Activated naive CD8-positive, alpha-beta T cell treated with anti-CD3 and anti-CD28 coated beads, Interleukin-2, amount 10 ng/mL, durations not matched to agents 7 days and 5 days (primary cell): ENCODE results near the gene SRSF12. TPM values are rescaled to one million over a fixed set of nuclear protein-coding genes. Genes with fewer than 3 reads are reported as not detected.
"Not testable (repeated sequence)": the region's sequence is repeated elsewhere in the genome, so short reads cannot be mapped to it uniquely, and the experiment has no call there.

ENCODE experiments used
- ATAC-seq: fragments of 150-1000 bp; cut with Tn5 transposase; one replicate; pipeline ENCODE4 v1.10.0; 2021; ENCODE audit warnings: low read depth, moderate library complexity
- POLR2A ChIA-PET: fragments of 350-600 bp; sonication (Branson Sonifier 250); formaldehyde crosslinking; loops from one replicate; lab custom pipeline; 2021; ENCODE audit warnings: antibody characterized with exemption; lab: Charles Lee
- DNase-seq: peaks from one replicate; pipeline ENCODE4 v3.0.0; 2021
- H3K27ac Mint-ChIP-seq: one replicate; pipeline ENCODE4 v1.8.0; 2022; ENCODE audit warnings: mild to moderate bottlenecking, mixed read lengths
- H3K27me3 Mint-ChIP-seq: one replicate; pipeline ENCODE4 v1.8.0; 2022; ENCODE audit warnings: mild to moderate bottlenecking, moderate library complexity, mixed read lengths
- H3K36me3 Mint-ChIP-seq: one replicate; pipeline ENCODE4 v1.8.0; 2021; ENCODE audit warnings: mild to moderate bottlenecking, mixed read lengths
- H3K4me1 Mint-ChIP-seq: one replicate; pipeline ENCODE4 v1.8.0; 2021; ENCODE audit warnings: mixed read lengths
- H3K4me3 Mint-ChIP-seq: one replicate; pipeline ENCODE4 v1.8.0; 2022; ENCODE audit warnings: mild to moderate bottlenecking, moderate library complexity, mixed read lengths
- H3K9me3 Mint-ChIP-seq: one replicate; pipeline ENCODE4 v1.8.0; 2021; ENCODE audit warnings: mixed read lengths
- total RNA-seq, 2 experiments: library from RNA; stranded (reverse); gene quantifications; one replicate each; pipeline ENCODE4 v1.2.3, GENCODE V29; 2021

Gene SRSF12
- total RNA-seq, 2 experiments from 2014 or later: not detected

GRCh38 chr6:89079511-89080234, 38.2 kb downstream of the SRSF12 start:
- peak; percentile 50 for DNase-seq
- POLR2A ChIA-PET: interaction anchor here (0.7 to 6.1 kb wide), 26 partner anchors 9 to 1003 kb away, joined by 3 to 103 read pairs (median 5); partner anchors contain the start of genes PM20D2, RNGTT, SRSF12 and UBE2J1
- Mint-ChIP-seq H3K4me1 (peaks cover 20% of the 10 kb centered on the region), H3K36me3 (peaks cover 23% of the 10 kb centered on the region), H3K9me3 (peaks cover 2% of the 10 kb centered on the region), H3K27ac (peak overlapping the region; percentile 98), H3K27me3 (no peaks in the 10 kb centered on the region), H3K4me3 (peak overlapping the region; percentile 92)
- ATAC-seq: peak; percentile 43

- peaks cover 5% of the 10 kb centered on the region for H3K4me1 Mint-ChIP-seq
These were observed 44.0 kb downstream of the SRSF12 start for GRCh38 chr6:89073840-89074239.

GRCh38 chr6:89073014-89073620, 44.8 kb downstream of the SRSF12 start:
- Mint-ChIP-seq H3K4me1 (peaks cover 1% of the 10 kb centered on the region), H3K9me3 (peaks cover 4% of the 10 kb centered on the region), H3K4me3 (no peak overlapping the region), H3K36me3 (peaks cover 1% of the 10 kb centered on the region), H3K27ac (no peak overlapping the region), H3K27me3 (no peaks in the 10 kb centered on the region)
- ATAC-seq (no peak), DNase-seq (no peak)
- POLR2A ChIA-PET: interaction anchor here (1.2 kb wide), 1 partner anchor 9 kb away, joined by 6 read pairs; no protein-coding TSS in a partner anchor

More at GRCh38 chr6:89073840-89074239, 44.0 kb downstream of the SRSF12 start:
- Mint-ChIP-seq H3K27me3 (no peaks in the 10 kb centered on the region), H3K27ac (no peak overlapping the region), H3K9me3 (peaks cover 4% of the 10 kb centered on the region), H3K4me3 (no peak overlapping the region), H3K36me3 (peaks cover 1% of the 10 kb centered on the region)
- POLR2A ChIA-PET: no interaction called here
- no peak for DNase-seq
- no peak for ATAC-seq

DNA sequence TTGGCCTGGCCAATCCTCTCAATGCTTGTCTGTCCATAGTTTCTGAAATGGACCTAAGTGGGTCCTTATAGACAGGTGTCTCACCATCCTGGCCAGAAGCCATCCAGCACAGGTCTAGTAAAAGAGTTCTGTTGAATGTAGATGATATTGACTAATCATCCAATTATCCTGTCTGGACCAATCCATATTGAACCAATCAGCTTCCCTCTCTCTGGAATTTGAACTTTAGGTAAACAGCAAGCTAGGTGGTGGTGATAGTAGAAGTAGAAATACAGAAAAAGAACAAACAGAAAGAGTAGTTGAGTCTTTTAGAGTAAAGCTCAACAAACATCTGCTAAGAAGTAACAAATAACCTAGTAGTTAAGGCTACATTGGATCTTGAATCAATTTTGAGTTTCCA, 46.8 kb downstream of the SRSF12 start:
- DNase-seq (no peak), ATAC-seq (no peak)
- Mint-ChIP-seq H3K4me1 (peaks cover 1% of the 10 kb centered on the region), H3K27ac (no peak overlapping the region), H3K4me3 (no peak overlapping the region), H3K36me3 (peaks cover 1% of the 10 kb centered on the region), H3K9me3 (peaks cover 4% of the 10 kb centered on the region), H3K27me3 (peaks cover 4% of the 10 kb centered on the region)
- POLR2A ChIA-PET: interaction anchor here (2.0 kb wide), 1 partner anchor 9 kb away, joined by 9 read pairs; the partner anchor contains the start of gene PNRC1

- no peak for ATAC-seq
- Mint-ChIP-seq H3K9me3 (peaks cover 2% of the 10 kb centered on the region), H3K36me3 (peaks cover 1% of the 10 kb centered on the region), H3K27ac (peak overlapping the region; percentile 43), H3K27me3 (peaks cover 4% of the 10 kb centered on the region), H3K4me3 (no peak overlapping the region), H3K4me1 (peaks cover 1% of the 10 kb centered on the region)
- DNase-seq: no peak
- POLR2A ChIA-PET: interaction anchor here (2.0 to 5.7 kb wide), 2 partner anchors 10 to 11 kb away, joined by 9 to 27 read pairs; partner anchors contain the start of gene PNRC1
These were observed 48.2 kb downstream of the SRSF12 start for GRCh38 chr6:89069536-89070163.

DNA sequence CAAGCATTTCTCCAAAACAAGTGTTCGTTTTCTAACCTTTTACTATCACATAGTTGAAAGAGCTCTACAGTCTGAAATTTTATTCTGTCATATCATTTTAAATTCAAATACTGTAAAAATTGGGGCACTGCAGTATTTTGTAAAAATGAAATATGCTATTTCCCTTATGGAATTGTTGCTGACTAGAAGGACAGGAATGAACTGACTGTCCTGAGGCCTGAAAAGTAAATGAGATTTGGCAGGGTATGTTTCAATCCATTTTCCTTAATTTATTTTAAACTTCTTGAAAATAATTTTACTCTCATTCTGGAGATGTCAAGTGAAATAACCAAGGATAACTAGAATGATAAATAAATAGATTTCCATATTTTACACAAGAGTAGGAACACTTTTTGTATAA, 49.2 kb downstream of the SRSF12 start:
- Mint-ChIP-seq H3K36me3 (peaks cover 1% of the 10 kb centered on the region), H3K27ac (no peak overlapping the region)

DNA sequence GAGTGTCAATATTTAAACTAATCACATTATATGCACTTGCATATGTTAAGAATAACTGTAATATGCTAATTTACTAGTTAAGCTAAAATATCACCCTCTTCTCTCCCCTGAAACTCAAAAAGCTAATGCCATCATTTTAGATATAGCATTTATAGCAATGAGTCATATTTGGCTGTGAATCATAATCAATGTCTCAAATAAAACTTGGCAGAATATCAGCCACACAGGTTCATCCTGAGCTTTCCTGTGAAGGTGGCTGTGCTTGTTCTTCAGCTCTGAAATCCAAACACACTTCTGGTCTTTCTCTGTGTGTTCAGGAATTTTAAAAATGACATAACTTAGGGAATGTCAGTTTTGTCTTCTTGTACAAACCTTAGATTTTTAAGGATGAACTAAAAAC, 50.1 kb downstream of the SRSF12 start:
- ATAC-seq (no peak), DNase-seq (no peak)
- no peak overlapping the region for H3K27ac Mint-ChIP-seq
- no peak overlapping the region for H3K4me3 Mint-ChIP-seq
- POLR2A ChIA-PET: interaction anchor here (5.7 kb wide), 1 partner anchor 12 kb away, joined by 27 read pairs; the partner anchor contains the start of gene PNRC1
- H3K27me3 Mint-ChIP-seq: peaks cover 7% of the 10 kb centered on the region
- peaks cover 1% of the 10 kb centered on the region for H3K36me3 Mint-ChIP-seq
- peaks cover 1% of the 10 kb centered on the region for H3K4me1 Mint-ChIP-seq
- H3K9me3 Mint-ChIP-seq: no peaks in the 10 kb centered on the region

More for the DNA sequence above, 49.2 kb downstream of the SRSF12 start:
- DNase-seq (no peak), ATAC-seq (no peak)
- Mint-ChIP-seq H3K4me3 (no peak overlapping the region), H3K27me3 (peaks cover 7% of the 10 kb centered on the region), H3K4me1 (peaks cover 1% of the 10 kb centered on the region), H3K9me3 (peaks cover 2% of the 10 kb centered on the region)
- POLR2A ChIA-PET: interaction anchor here (5.7 kb wide), 1 partner anchor 11 kb away, joined by 27 read pairs; the partner anchor contains the start of gene PNRC1

DNA sequence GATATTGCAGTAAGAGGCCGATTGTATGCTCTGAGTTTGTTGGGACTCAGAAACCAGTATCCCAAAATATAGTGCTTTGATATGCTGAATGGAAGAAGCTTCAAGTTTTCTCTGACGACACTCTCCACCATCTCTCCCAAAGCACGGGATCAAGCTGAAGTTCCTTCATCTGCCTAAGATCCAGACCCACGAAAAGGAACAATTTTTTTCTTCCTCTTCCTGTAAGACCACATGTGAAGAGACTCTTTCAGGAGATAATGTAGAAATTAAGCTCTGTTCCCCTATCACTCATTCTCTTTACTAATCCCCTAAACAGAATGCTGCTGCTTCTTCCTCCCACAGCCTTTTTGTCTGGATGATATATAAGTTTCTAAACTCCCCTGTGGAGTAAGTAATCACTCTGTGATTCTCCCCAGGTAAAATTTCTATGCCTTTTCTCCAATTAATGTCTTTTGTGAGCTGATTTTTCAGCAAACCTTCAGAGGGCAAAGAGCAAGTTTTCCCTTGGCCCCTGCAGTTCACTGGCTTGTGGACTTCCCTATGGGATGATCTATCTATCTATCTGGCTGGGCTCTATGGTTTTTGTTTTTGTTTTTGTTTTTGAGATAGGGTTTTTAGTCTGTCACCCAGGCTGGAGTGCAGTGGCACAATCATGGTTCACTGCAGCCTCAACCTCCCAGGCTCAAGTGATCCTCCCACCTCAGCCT, 50.8 kb downstream of the SRSF12 start:
- H3K27me3 Mint-ChIP-seq: peaks cover 7% of the 10 kb centered on the region
- H3K27ac Mint-ChIP-seq: no peak overlapping the region
- no peaks in the 10 kb centered on the region for H3K9me3 Mint-ChIP-seq
- POLR2A ChIA-PET: interaction anchor here (5.7 kb wide), 1 partner anchor 12 kb away, joined by 27 read pairs; the partner anchor contains the start of gene PNRC1
- ATAC-seq (no peak), DNase-seq (no peak)
- no peak overlapping the region for H3K4me3 Mint-ChIP-seq
- peaks cover 1% of the 10 kb centered on the region for H3K4me1 Mint-ChIP-seq
- H3K36me3 Mint-ChIP-seq: peaks cover 1% of the 10 kb centered on the region

- H3K36me3 Mint-ChIP-seq, H3K27me3 Mint-ChIP-seq, H3K4me1 Mint-ChIP-seq, DNase-seq, ATAC-seq, H3K27ac Mint-ChIP-seq, H3K4me3 Mint-ChIP-seq, H3K9me3 Mint-ChIP-seq: not testable (repeated sequence)
- POLR2A ChIA-PET: interaction anchor here (5.7 kb wide), 1 partner anchor 13 kb away, joined by 27 read pairs; the partner anchor contains the start of gene PNRC1
These were observed 51.8 kb downstream of the SRSF12 start for GRCh38 chr6:89066121-89066520.

DNA sequence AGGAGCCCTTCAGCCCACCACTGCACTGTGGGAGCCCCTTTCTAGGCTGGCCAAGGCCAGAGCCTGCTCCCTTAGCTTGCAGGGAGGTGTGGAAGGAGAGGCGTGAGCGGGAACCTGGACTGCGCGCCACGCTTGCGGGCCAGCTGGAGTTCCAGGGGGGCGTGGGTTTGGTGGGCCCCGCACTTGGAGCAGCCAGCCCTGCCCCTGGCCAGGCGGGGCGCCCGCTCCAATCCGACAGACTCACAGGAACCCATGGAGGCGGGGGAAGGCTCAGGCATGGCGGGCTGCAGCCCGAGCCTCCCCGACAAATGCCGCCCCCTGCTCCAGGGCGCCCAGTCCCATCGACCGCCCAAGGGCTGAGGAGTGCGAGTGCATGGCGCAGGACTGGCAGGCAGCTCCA, 52.9 kb downstream of the SRSF12 start:
- not testable (repeated sequence) for H3K36me3 Mint-ChIP-seq, H3K9me3 Mint-ChIP-seq, H3K27ac Mint-ChIP-seq, H3K4me3 Mint-ChIP-seq, H3K4me1 Mint-ChIP-seq, ATAC-seq, DNase-seq, H3K27me3 Mint-ChIP-seq
- POLR2A ChIA-PET: interaction anchor here (5.7 kb wide), 1 partner anchor 14 kb away, joined by 27 read pairs; the partner anchor contains the start of gene PNRC1

DNA sequence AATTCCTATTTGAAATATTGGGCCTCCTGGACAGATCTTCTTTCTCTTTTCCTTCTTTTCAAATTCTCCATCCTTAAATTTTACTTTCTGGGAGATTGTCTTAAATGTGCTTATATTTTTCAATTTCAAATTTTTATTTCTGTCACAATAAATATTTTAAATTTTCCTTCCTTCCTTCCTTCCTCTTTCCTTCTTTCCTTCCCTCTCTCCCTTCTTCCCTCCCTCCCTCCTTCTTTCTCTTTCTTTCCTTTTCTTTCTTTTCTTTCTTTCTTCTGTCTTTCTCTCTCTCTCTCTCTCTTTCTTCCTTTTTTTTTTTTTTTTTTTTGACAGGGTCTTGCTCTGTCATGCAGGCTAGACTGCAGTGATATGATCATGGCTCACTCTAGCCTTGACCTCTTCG, 54.0 kb downstream of the SRSF12 start:
- ATAC-seq (no peak), DNase-seq (no peak)
- Mint-ChIP-seq H3K36me3 (no peaks in the 10 kb centered on the region), H3K9me3 (no peaks in the 10 kb centered on the region), H3K27me3 (peaks cover 11% of the 10 kb centered on the region), H3K27ac (no peak overlapping the region), H3K4me1 (no peaks in the 10 kb centered on the region), H3K4me3 (no peak overlapping the region)
- POLR2A ChIA-PET: no interaction called here

DNA sequence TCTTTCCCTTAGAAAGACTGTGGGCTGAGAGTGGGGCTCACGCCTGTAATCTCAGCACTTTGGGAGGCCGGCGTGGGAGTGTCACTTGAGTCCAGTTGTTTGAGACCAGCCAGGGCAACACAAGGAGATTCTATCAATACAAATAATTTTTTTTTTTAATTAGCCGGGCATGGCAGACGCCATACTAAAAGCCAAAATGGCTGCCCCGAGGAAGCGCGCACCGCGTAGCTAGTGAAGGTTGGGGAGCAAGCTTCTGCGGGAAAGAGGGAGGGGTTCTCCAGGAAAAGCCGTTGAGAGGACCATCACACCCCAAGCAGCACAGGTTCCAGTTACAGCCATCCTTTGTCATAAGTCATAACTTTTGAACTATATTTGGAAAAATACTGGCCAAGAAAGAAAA, 58.6 kb downstream of the SRSF12 start:
- ATAC-seq: no peak
- H3K27ac Mint-ChIP-seq: no peak overlapping the region
- POLR2A ChIA-PET: no interaction called here

More for the DNA sequence above, 58.6 kb downstream of the SRSF12 start:
- H3K4me1 Mint-ChIP-seq: no peaks in the 10 kb centered on the region
- peaks cover 2% of the 10 kb centered on the region for H3K9me3 Mint-ChIP-seq
- no peak overlapping the region for H3K4me3 Mint-ChIP-seq
- no peaks in the 10 kb centered on the region for H3K36me3 Mint-ChIP-seq
- peaks cover 11% of the 10 kb centered on the region for H3K27me3 Mint-ChIP-seq
- no peak for DNase-seq
